GM13976 (cell line): ENCODE data around the gene RNASEH2B.
A peak's percentile ranks its signal among the peaks of the same experiment; 100 is the strongest.

Source experiments
- DNase-seq: peaks from one replicate; pipeline ENCODE4 v3.0.0; 2012; ENCODE audit warnings: low spot score
- CTCF ChIP-seq: IDR thresholded peaks from 2 replicates; pipeline ENCODE4 v1.5.1; 2012; ENCODE audit warnings: borderline replicate concordance, mild to moderate bottlenecking; ENCODE audit not compliant: insufficient read depth; ENCODE audit errors: extremely low read depth, missing control alignments, control extremely low read depth
- in situ Hi-C: fragments of 300-500 bp; cut with MboI; formaldehyde crosslinking; loops from one replicate; pipeline ENCODE4 v1.12.0; 2022; ENCODE audit warnings: low sequenced_read_pairs, mixed read lengths, inconsistent platforms; ENCODE audit not compliant: unreplicated experiment

The RNASEH2B gene

GRCh38 chr13:50955241-50955640 lies 45.6 kb downstream of the RNASEH2B start:
- no peak for DNase-seq
- TF ChIP-seq CTCF = no peak
- in situ Hi-C loops = no loop called here

- in situ Hi-C loops = no loop called here
- TF ChIP-seq CTCF = no peak
- DNase-seq = no peak
These were observed 46.2 kb downstream of the RNASEH2B start for GRCh38 chr13:50955798-50956197.

DNA sequence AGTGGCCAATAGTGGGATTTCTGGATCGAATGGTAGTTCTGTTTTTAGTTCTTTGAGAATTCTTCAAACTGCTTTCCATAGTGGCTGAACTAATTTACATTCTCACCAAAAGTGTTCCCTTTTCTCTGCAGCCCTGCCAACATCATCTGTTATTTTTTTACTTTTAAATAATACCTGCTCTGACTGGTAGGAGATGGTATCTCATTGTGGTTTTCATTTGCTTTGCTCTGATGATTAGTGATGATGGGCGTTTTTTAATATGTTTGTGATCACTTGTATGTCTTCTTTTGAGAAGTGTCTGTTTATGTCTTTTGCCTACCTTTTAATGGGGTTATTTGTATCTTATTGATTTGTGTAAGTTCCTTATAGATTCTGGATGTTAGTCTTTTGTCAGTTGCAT lies 48.0 kb downstream of the RNASEH2B start:
- no peak for TF ChIP-seq CTCF
- no peak for DNase-seq
- in situ Hi-C loops = no loop called here

DNA sequence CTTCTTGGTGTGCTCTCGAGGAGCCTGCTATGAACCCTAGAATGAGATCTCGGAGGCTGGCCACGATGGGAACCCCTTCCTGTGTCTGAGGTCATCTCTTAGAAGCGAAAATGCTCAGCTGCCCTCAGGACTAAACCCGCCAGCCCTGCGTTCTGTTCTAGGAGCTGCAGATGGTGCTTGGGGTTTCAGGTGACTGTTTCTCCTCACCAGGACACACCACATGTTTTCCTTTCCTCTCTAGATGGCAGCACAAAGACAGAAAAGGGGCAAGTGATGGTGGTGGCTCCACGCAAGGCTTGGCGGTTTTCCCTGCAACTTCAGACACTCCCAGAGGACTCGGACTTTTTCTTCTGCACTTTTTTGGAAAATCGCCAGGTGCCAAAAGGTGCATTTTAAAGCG lies 60.1 kb downstream of the RNASEH2B start:
- no peak for DNase-seq
- peak; percentile 21 for TF ChIP-seq CTCF
- in situ Hi-C loops = no loop called here

- TF ChIP-seq CTCF = no peak
- DNase-seq = no peak
- in situ Hi-C loops = no loop called here
These were observed 61.4 kb downstream of the RNASEH2B start for GRCh38 chr13:50970956-50971355.

- no peak for TF ChIP-seq CTCF
- in situ Hi-C loops = no loop called here
- DNase-seq = no peak
These were observed 64.7 kb downstream of the RNASEH2B start for GRCh38 chr13:50974268-50974667.

- no peak for DNase-seq
- in situ Hi-C loops = no loop called here
- no peak for TF ChIP-seq CTCF
These were observed 69.6 kb downstream of the RNASEH2B start for GRCh38 chr13:50979187-50979586.
